K562 (cell line): ENCODE data around the gene MAGEB2. TPM values are rescaled to one million over a fixed set of nuclear protein-coding genes. Genes with fewer than 3 reads are reported as not detected.

ENCODE experiments used
- ATAC-seq: fragments of 200-7000 bp; cut with Tn5 transposase; 3 replicates; pipeline ENCODE4 v1.9.1; 2020; ENCODE audit warnings: moderate library complexity
- Bru-seq: library from RNA; stranded (reverse); fragments of 400-500 nt; gene quantifications from one replicate; lab custom pipeline; 2021; lab: Mats Ljungman, UMichigan
- BruChase-seq, 2 experiments: library from RNA; stranded (reverse); fragments of 400-500 nt; gene quantifications; one replicate each; lab custom pipeline; 2021; lab: Mats Ljungman, UMichigan
- BruUV-seq: library from RNA; stranded (reverse); fragments of 400-500 nt; replicated peaks from 2 replicates; lab custom pipeline; 2021; lab: Mats Ljungman, UMichigan
- CTCF ChIA-PET: fragments of 300-600 bp; formaldehyde crosslinking; extraction: SDS; loops from one replicate; lab custom pipeline; 2021; ENCODE audit warnings: low intra/inter-chr PET ratio; lab: Yijun Ruan, JAX
- POLR2A ChIA-PET: fragments of 300-600, 350-650 bp; sonication (Branson Sonifier 250); formaldehyde crosslinking; extraction: SDS; loops from one replicate; lab custom pipeline; 2021; ENCODE audit warnings: antibody characterized with exemption, inconsistent platforms; lab: Yijun Ruan, JAX
- DNase-seq, 4 experiments: peaks; one replicate each; pipeline versions ENCODE4 v3.0.0 to v3.0.0-alpha.2; 2011 to 2018; ENCODE audit warnings: low spot score in 3 of 4, mixed read lengths in 3 of 4; ENCODE audit errors: extremely low read depth in 1 of 4
- FAIRE-seq: peaks from 2 replicates; lab custom pipeline; 2011; peaks lifted over from hg19 to GRCh38; lab: Jason Lieb, UNC
- H2AFZ ChIP-seq: 2 replicates; pipeline ENCODE4 v1.6.0; 2011; ENCODE audit warnings: low read depth, low read length, control low read depth, inconsistent platforms
- H3K27ac ChIP-seq: fragments of 200-600 bp; 3 replicates; pipeline ENCODE4 v1.8.0; 2011; ENCODE audit warnings: low read depth, mild to moderate bottlenecking, control low read depth, inconsistent platforms, low read length, moderate library complexity, mixed read lengths; ENCODE audit errors: extremely low read depth
- H3K27me3 ChIP-seq, 2 experiments: fragments of 300-600 bp in 1 of 2; 2 replicates in 1 of 2; 3 replicates in 1 of 2; pipeline versions ENCODE4 v1.6.0 to v1.8.0; 2011; ENCODE audit warnings: inconsistent platforms in 2 of 2, low read length in 2 of 2, mild to moderate bottlenecking in 1 of 2, mixed read lengths in 1 of 2, moderate library complexity in 1 of 2; ENCODE audit not compliant: control insufficient read depth in 2 of 2, insufficient read depth in 2 of 2
- H3K36me3 ChIP-seq: fragments of 300-600 bp; 3 replicates; pipeline ENCODE4 v1.8.0; 2011; ENCODE audit warnings: mild to moderate bottlenecking, low read length, inconsistent platforms; ENCODE audit not compliant: control insufficient read depth, insufficient read depth
- H3K4me1 ChIP-seq, 2 experiments: fragments of 200-600 bp in 1 of 2; replicated peaks in 1 of 2; 2 replicates in 1 of 2; 3 replicates in 1 of 2; pipeline versions ENCODE4 v1.5.1 to v1.8.0; 2011; ENCODE audit warnings: inconsistent platforms in 2 of 2, low read length in 2 of 2, mild to moderate bottlenecking in 1 of 2, mixed read lengths in 1 of 2, moderate library complexity in 1 of 2; ENCODE audit not compliant: control insufficient read depth in 2 of 2, insufficient read depth in 2 of 2
- H3K4me2 ChIP-seq: 2 replicates; pipeline ENCODE4 v1.6.1; 2011; ENCODE audit warnings: low read length, control low read depth, inconsistent platforms, mixed read lengths; ENCODE audit not compliant: insufficient read depth
- H3K4me3 ChIP-seq: fragments of 200-600 bp; sonication (generic), shearing (Covaris generic); 2 replicates; pipeline ENCODE4 v1.5.1; 2016; ENCODE audit warnings: control low read depth, inconsistent platforms
- H3K79me2 ChIP-seq: fragments of 200-600 bp; 3 replicates; pipeline ENCODE4 v1.8.0; 2011; ENCODE audit warnings: low read length, inconsistent platforms; ENCODE audit not compliant: control insufficient read depth, insufficient read depth
- H3K9ac ChIP-seq, 2 experiments: 2 replicates each; pipeline versions ENCODE4 v1.6.0 to v1.6.1; 2011; ENCODE audit warnings: low read depth in 2 of 2, low read length in 2 of 2, control low read depth in 1 of 2, inconsistent platforms in 1 of 2, mild to moderate bottlenecking in 1 of 2, mixed read lengths in 1 of 2; ENCODE audit not compliant: insufficient read depth in 1 of 2
- H3K9me1 ChIP-seq: one replicate; pipeline ENCODE4 v1.6.0; 2011; ENCODE audit warnings: inconsistent platforms, mild to moderate bottlenecking, low read length, moderate library complexity; ENCODE audit not compliant: control insufficient read depth, insufficient read depth
- H3K9me3 ChIP-seq: replicated peaks from 2 replicates; pipeline ENCODE4 v1.5.1; 2011; ENCODE audit warnings: low read depth, low read length, inconsistent platforms; ENCODE audit not compliant: control insufficient read depth, insufficient read depth
- H4K20me1 ChIP-seq: replicated peaks from 2 replicates; pipeline ENCODE4 v1.6.1; 2011; ENCODE audit warnings: low read length, inconsistent platforms, mixed read lengths; ENCODE audit not compliant: control insufficient read depth, insufficient read depth
- CBX1 ChIP-seq: sonication (generic); IDR thresholded peaks from 2 replicates; pipeline ENCODE4 v1.6.1; 2016; ENCODE audit warnings: antibody characterized with exemption, low read depth, mild to moderate bottlenecking
- ETV5 ChIP-seq: sonication (generic); formaldehyde crosslinking; IDR thresholded peaks from 2 replicates; pipeline ENCODE4 v1.4.0; 2020; ENCODE audit warnings: low read depth, mild to moderate bottlenecking, missing genetic modification reagents
- JUN ChIP-seq, 2 experiments: sonication (generic) in 1 of 2; formaldehyde crosslinking in 1 of 2; IDR thresholded peaks; 2 replicates each; pipeline versions ENCODE4 v1.6.1 to v1.8.0; 2012 to 2022; ENCODE audit warnings: borderline replicate concordance in 2 of 2, mild to moderate bottlenecking in 2 of 2, improper control_type of control experiment in 1 of 2, low read depth in 1 of 2, low read length in 1 of 2, missing genetic modification reagents in 1 of 2
- MAZ ChIP-seq, 2 experiments: fragments of 450-650 bp in 1 of 2; sonication (generic) in 1 of 2; formaldehyde crosslinking; IDR thresholded peaks in 1 of 2; conservative IDR thresholded peaks in 1 of 2; 2 replicates each; pipeline versions ENCODE4 v1.4.0 to v1.5.0; 2020; ENCODE audit warnings: mild to moderate bottlenecking in 1 of 2, missing genetic modification reagents in 1 of 2
- MCM5 ChIP-seq: fragments of 450-650 bp; IDR thresholded peaks from 2 replicates; pipeline ENCODE4 v1.6.1; 2016; ENCODE audit warnings: low read depth
- MEF2A ChIP-seq: IDR thresholded peaks from 2 replicates; pipeline ENCODE4 v1.6.1; 2011; ENCODE audit warnings: low read depth, mild to moderate bottlenecking, low read length, moderate library complexity; ENCODE audit not compliant: control insufficient read depth
- MTA3 ChIP-seq: fragments of 450-650 bp; formaldehyde crosslinking; IDR thresholded peaks from 2 replicates; pipeline ENCODE4 v1.6.1; 2017; ENCODE audit warnings: mild to moderate bottlenecking, borderline replicate concordance
- NBN ChIP-seq: fragments of 450-650 bp; IDR thresholded peaks from 2 replicates; pipeline ENCODE4 v1.6.1; 2016; ENCODE audit warnings: low read depth, mild to moderate bottlenecking
- PHF21A ChIP-seq: fragments of 450-650 bp; IDR thresholded peaks from 2 replicates; pipeline ENCODE4 v1.6.1; 2017; ENCODE audit warnings: low read depth, borderline replicate concordance
- RBFOX2 ChIP-seq: fragments of 200-400 bp; formaldehyde crosslinking; IDR thresholded peaks from 2 replicates; pipeline ENCODE4 v1.6.1; 2017; ENCODE audit warnings: low read depth, mild to moderate bottlenecking, low read length, moderate library complexity
- RCOR1 ChIP-seq, 2 experiments: IDR thresholded peaks; 2 replicates each; pipeline ENCODE4 v1.6.1; 2012; ENCODE audit warnings: low read depth in 2 of 2, low read length in 2 of 2, borderline replicate concordance in 1 of 2, improper control_type of control experiment in 1 of 2
- SMAD4 ChIP-seq: fragments of 250-450 bp; sonication (Bioruptor Pico); conservative IDR thresholded peaks from 2 replicates; pipeline ENCODE4 v1.8.0; 2021; ENCODE audit warnings: inconsistent platforms, mild to moderate bottlenecking, moderate library complexity
- SUPT5H ChIP-seq: fragments of 450-650 bp; IDR thresholded peaks from 2 replicates; pipeline ENCODE4 v1.6.1; 2016
- ZNF384 ChIP-seq: IDR thresholded peaks from 2 replicates; pipeline ENCODE4 v1.6.1; 2012; ENCODE audit warnings: low read depth, low read length, improper control_type of control experiment
- WGBS: fragments of 100-300 bp; shearing (Covaris generic); methylation state at CpG from one replicate; pipeline ENCODE4 v1.1.6; 2016; ENCODE audit warnings: low coverage, mixed read lengths; ENCODE audit not compliant: insufficient coverage; ENCODE audit errors: missing lambda C conversion rate; 5-methylcytosine and 5-hydroxymethylcytosine counted together
- in situ Hi-C: fragments of 300-500 bp; cut with MboI; formaldehyde crosslinking; loops from 4 replicates; pipeline ENCODE4 v1.15.0; 2018; ENCODE audit warnings: inconsistent platforms, mixed read lengths
- intact Hi-C: fragments of 100-400 bp; cut with micrococcal nuclease; formaldehyde crosslinking; loops from 2 replicates; pipeline ENCODE4 v1.14.2; 2022
- long read RNA-seq, 3 experiments: library from polyadenylated mRNA in 2 of 3; library from RNA in 1 of 3; unstranded in 2 of 3; stranded (forward) in 1 of 3; transcript quantifications; one replicate each; pipeline ENCODE4 v2.0.0, GENCODE V29; 2019 to 2022
- polyA minus RNA-seq, 3 experiments: library from RNA; depleted of rRNA, polyadenylated mRNA; stranded (reverse); fragments of >200 nt; gene quantifications; 2 replicates each; pipeline ENCODE4 v1.2.3, GENCODE V29; 2011
- polyA plus RNA-seq, 8 experiments: library from polyadenylated mRNA; depleted of rRNA in 4 of 8; stranded (reverse) in 5 of 8; unstranded in 3 of 8; fragments of >200 nt; fragmentation: Nextera tagmentation in 2 of 8; fragmentation: Illumina TruSeq in 1 of 8; extraction: Ambion mirVana in 2 of 8; extraction: Trizol in 1 of 8; gene quantifications; 2 replicates each; pipeline versions ENCODE4 v1.2.1 to v1.2.3, GENCODE V29; 2011 to 2014; ENCODE audit warnings: inconsistent platforms in 1 of 8, missing spikeins in 1 of 8
- total RNA-seq, 7 experiments: library from RNA; depleted of rRNA in 6 of 7; stranded (reverse); fragments of >200 nt in 6 of 7; fragmentation: Illumina TruSeq in 2 of 7; extraction: Trizol in 2 of 7; gene quantifications; 2 replicates each; pipeline versions ENCODE4 v1.2.1 to v1.2.3, GENCODE V29; 2011 to 2021; ENCODE audit warnings: low replicate concordance in 1 of 7
- TF ChIP-seq, protein P1 (sequence below): fragments of 450-650 bp; formaldehyde crosslinking; IDR thresholded peaks from 2 replicates; pipeline ENCODE4 v1.4.0; 2022; ENCODE audit warnings: missing genetic modification characterization

The MAGEB2 gene, protein sequence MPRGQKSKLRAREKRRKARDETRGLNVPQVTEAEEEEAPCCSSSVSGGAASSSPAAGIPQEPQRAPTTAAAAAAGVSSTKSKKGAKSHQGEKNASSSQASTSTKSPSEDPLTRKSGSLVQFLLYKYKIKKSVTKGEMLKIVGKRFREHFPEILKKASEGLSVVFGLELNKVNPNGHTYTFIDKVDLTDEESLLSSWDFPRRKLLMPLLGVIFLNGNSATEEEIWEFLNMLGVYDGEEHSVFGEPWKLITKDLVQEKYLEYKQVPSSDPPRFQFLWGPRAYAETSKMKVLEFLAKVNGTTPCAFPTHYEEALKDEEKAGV
- 9.0 TPM in 2 replicates for total RNA-seq (2011; cell fraction: chromatin; rRNA removed; ENCODE audit: low replicate concordance)
- total RNA-seq (2011; cell fraction: nucleolus; rRNA removed) = 5.3 and 8.2 TPM in 2 replicates
- 6.9 and 7.2 TPM in 2 replicates for total RNA-seq (2011; cell fraction: nucleoplasm; rRNA removed)
- total RNA-seq (2014; rRNA removed) (88.8 and 92.9 TPM in 2 replicates), total RNA-seq (2014; rRNA removed; fragmentation: Illumina TruSeq; extraction: Trizol) (83.3 and 84.4 TPM in 2 replicates), total RNA-seq (2015; rRNA removed; fragmentation: Illumina TruSeq; extraction: Trizol) (71.5 and 75.0 TPM in 2 replicates), total RNA-seq (2021) (88.8 and 93.1 TPM in 2 replicates), polyA plus RNA-seq (2011; rRNA removed) (6.2 and 21.6 TPM in 2 replicates), polyA plus RNA-seq (2014; fragmentation: Illumina TruSeq; extraction: Trizol) (116 and 141 TPM in 2 replicates), polyA plus RNA-seq (2014; fragmentation: Nextera tagmentation; extraction: Ambion mirVana) (100 to 1,000 TPM; 235 to 277 TPM), polyA plus RNA-seq (2014; rRNA removed) (61.5 and 78.1 TPM in 2 replicates), polyA minus RNA-seq (2011; rRNA and poly(A)+ RNA removed) (1.2 and 2.9 TPM in 2 replicates), Bru-seq, nascent RNA (percentile 82 among the genes with signal in this experiment), BruChase-seq, experiment 1, labeled RNA remaining after a 2-hour chase (percentile 83 among the genes with signal in this experiment), BruChase-seq, experiment 2, labeled RNA remaining after a 6-hour chase (percentile 88 among the genes with signal in this experiment)
- 3.8 and 13.4 TPM in 2 replicates for polyA plus RNA-seq (2011; cell fraction: cytosol; rRNA removed)
- polyA plus RNA-seq (2011; cell fraction: nucleus; rRNA removed) = 8.4 and 15.2 TPM in 2 replicates
- 77.9 and 97.7 TPM in 2 replicates for polyA plus RNA-seq (2012)
- polyA minus RNA-seq (2011; cell fraction: cytosol; rRNA and poly(A)+ RNA removed) = 5.4 and 10.0 TPM in 2 replicates
- 0.89 and 2.2 TPM in 2 replicates for polyA minus RNA-seq (2011; cell fraction: nucleus; rRNA and poly(A)+ RNA removed)
- long read RNA-seq, experiment 1, transcript MAGEB2-201 (2 exons, 1,610 nt) = major isoform, 282 of 337 reads
- long read RNA-seq, experiment 1, partial matches to known transcripts = 38 of 337 reads
- long read RNA-seq, experiment 1, other reads (novel, unspliced or antisense) = 17 of 337 reads
- long read RNA-seq, experiment 2, transcript MAGEB2-201 (2 exons, 1,610 nt) = major isoform, 43 of 80 reads
- long read RNA-seq, experiment 2, partial matches to known transcripts = 35 of 80 reads
- long read RNA-seq, experiment 2, other reads (novel, unspliced or antisense) = 2 of 80 reads
- long read RNA-seq, experiment 3, transcript MAGEB2-201 (2 exons, 1,610 nt) = major isoform, 166 of 183 reads
- long read RNA-seq, experiment 3, partial matches to known transcripts = 10 of 183 reads
- long read RNA-seq, experiment 3, other reads (novel, unspliced or antisense) = 7 of 183 reads

DNA sequence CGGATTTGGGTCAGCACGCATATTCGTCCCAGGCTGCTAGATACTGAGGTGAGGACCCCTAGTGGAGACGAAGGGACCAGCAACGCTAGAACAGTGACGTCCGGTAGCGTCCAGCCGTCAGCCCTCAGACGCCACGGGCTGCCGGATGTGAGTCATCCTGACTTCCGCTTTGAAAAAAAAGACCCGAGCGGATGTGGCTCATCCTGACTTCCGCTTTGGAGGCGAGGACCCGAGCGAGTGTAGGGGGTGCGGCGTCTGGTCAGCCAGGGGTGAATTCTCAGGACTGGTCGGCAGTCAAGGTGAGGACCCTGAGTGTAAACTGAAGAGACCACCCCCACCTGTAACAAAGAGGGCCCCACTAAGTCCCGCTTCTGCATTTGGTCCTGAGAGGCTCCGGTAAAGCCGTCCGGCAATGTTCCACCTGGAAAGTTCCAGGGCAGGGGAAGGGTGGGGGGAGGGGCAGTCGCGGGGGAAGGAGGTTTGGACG, at the start of gene MAGEB2:
Gene MAGEB2 (plus strand): TSS at position 207 of the 487 bp plus-strand sequence. CDS start 3,018 bp downstream, outside the sequence.
- peaks cover 22% of the 10 kb centered on the region for H3K79me2 ChIP-seq
- peak within 1 kb of the TSS; percentile 95 for H2AFZ ChIP-seq
- WGBS = 0% methylated on average over 17 of the region's 29 CpGs
- no peaks in the 10 kb centered on the region for H3K27me3 ChIP-seq
- peak within 1 kb of the TSS; percentile 97 for H3K4me2 ChIP-seq
- ChIA-PET CTCF (no interaction called here), POLR2A (no interaction called here)
- no peaks in the 10 kb centered on the region for H3K9me1 ChIP-seq
- FAIRE-seq = peak; percentile 99
- H4K20me1 ChIP-seq = no peaks in the 10 kb centered on the region
- no peaks in the 10 kb centered on the region for H3K9me3 ChIP-seq
- ATAC-seq = peak; percentile 97
- peaks cover 8 to 12% of the 10 kb centered on the region in 2 experiments for H3K4me1 ChIP-seq
- peak within 1 kb of the TSS; percentile 57 for H3K4me3 ChIP-seq
- DNase-seq = peak; percentile 84 to 89 (median 84)
- H3K9ac ChIP-seq = peak within 1 kb of the TSS; percentile 82 to 88
- H3K36me3 ChIP-seq = peaks cover 19% of the 10 kb centered on the region; the same call in 2 of the 3 replicates
- BruUV-seq = no TSS peak
- in situ Hi-C loops = no loop called here
- intact Hi-C loops = loop anchor here (5.0 kb wide), 2 partner anchors 67 to 73 kb away; no protein-coding TSS in a partner anchor
- H3K27ac ChIP-seq = peak within 1 kb of the TSS; percentile 92
- TF ChIP-seq MAZ (CRISPR knock-in tag; conservative IDR thresholded peaks at IDR 0.05 in 1 of 2, IDR thresholded peaks at IDR 0.05 in 1 of 2) = no peak
- peak; percentile 87 for TF ChIP-seq JUN (IDR thresholded peaks at IDR 0.05; ENCODE audit: borderline replicate concordance, low read depth, low read length)
- TF ChIP-seq JUN (CRISPR knock-in tag; IDR thresholded peaks at IDR 0.05; ENCODE audit: borderline replicate concordance) = no peak
- TF ChIP-seq, protein P1, sequence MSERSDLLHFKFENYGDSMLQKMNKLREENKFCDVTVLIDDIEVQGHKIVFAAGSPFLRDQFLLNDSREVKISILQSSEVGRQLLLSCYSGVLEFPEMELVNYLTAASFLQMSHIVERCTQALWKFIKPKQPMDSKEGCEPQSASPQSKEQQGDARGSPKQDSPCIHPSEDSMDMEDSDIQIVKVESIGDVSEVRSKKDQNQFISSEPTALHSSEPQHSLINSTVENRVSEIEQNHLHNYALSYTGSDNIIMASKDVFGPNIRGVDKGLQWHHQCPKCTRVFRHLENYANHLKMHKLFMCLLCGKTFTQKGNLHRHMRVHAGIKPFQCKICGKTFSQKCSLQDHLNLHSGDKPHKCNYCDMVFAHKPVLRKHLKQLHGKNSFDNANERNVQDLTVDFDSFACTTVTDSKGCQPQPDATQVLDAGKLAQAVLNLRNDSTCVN = no peak
- peak; percentile 87 for TF ChIP-seq ETV5 (CRISPR knock-in tag)
- TF ChIP-seq PHF21A = no peak
- 0 out of 2 replicates have a peak, but pooled peaks have one; percentile 34 for TF ChIP-seq NBN
- peak; percentile 71 for TF ChIP-seq SUPT5H
- no peak for TF ChIP-seq MCM5
- peak; percentile 90 for TF ChIP-seq RBFOX2
- TF ChIP-seq MTA3 = peak; percentile 66; the same call in 1 of the 2 replicates
- no peak for TF ChIP-seq CBX1
- TF ChIP-seq SMAD4 (CRISPR knock-in tag) = peak; percentile 53; the same call in 1 of the 2 replicates
- peak; percentile 98 for TF ChIP-seq ZNF384
- 0 out of 2 replicates have a peak, but pooled peaks have one; percentile 1 for TF ChIP-seq MEF2A
- TF ChIP-seq RCOR1 (IDR thresholded peaks at IDR 0.05; ENCODE audit: borderline replicate concordance in 1 of 2, low read depth in 2 of 2, low read length in 2 of 2) = 0 out of 4 replicates have a peak, but pooled peaks of 1 of the 2 experiments have one; percentile 37
